Measurements from ENCODE around the gene HMOX1.
"Not testable (repeated sequence)": the region's sequence is repeated elsewhere in the genome, so short reads cannot be mapped to it uniquely, and the experiment has no call there.

HMOX1 gene

DNA sequence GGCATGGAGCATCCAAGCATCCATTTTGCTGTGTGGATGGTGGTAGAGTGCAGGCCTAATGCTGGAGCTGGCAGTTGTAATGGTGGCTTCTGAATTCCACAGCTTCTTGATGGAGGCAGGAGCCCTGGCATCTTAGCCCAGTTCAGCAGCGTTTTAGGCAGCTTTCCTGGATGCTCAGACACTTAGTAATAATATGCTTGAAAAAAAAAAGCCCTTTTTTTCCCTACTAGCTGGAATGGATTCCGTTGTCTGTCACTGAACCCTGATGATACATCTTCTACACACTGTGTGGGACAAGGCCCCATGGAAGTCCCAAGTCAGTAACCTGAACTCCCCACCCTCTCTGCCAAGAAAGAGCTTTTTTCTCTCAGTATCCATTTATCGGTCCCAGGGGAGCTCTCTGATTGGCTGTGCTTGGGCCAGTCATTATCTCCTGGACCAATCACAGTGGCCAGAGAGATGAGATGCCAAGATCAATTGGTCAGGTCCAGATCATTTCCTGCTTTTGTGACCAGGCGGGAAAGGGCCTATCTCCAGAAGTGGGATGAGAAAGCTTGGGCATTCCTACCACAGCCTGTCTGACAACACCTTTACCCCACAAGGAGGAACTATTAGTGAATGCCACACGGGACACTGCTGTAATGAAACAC lies 53.3 kb downstream of the HMOX1 start:
- DNase-seq (ENCODE audit: low read depth): no peak

DNA sequence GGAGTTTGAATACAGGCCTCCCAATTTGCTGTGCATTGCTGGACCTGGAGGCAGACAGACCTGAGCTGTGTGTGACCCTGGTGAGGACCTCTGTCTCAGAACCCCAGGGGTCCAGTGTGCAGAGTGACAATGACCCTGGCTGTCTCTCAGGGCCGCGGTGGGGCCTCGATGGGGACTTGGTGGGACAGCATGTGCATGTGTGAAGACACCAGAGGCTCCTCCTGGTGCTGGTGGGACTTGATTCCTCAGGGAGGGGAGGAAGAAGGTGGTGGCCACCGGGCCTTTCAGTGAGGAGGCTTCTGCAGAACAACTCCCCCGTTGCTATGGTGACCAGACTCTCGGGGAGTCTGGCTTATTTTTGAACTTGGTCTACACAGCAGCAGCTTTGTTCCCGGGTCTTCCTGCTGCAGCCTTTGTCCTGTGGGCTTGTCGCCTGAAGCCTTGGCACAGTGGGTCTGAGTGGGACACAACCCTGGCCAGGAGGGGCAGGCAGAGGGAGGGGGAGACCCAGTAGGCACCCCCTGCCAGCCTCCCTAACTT lies 54.4 kb downstream of the HMOX1 start:
- DNase-seq (ENCODE audit: low read depth): no peak

DNA sequence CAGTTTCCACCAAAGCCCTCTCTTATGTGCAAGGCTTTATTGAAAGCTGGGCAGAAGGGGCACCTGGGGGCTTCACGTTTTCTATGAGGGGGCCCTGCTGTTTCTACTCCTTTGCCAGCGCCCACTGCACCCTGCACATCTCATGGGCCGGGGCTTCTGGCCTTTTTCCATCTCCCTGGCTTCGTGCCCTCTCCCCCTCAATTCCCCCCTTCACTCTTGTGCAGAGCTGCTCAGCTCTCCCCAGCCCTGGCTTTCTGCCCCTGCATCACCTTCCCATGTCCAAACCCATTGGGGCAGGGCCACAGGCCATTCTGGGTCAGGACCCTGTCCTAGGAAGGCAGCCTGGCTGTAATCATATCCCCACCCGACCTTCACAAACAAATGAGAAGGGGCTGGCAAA lies 55.5 kb downstream of the HMOX1 start:
- no peak for DNase-seq (ENCODE audit: low read depth)

DNA sequence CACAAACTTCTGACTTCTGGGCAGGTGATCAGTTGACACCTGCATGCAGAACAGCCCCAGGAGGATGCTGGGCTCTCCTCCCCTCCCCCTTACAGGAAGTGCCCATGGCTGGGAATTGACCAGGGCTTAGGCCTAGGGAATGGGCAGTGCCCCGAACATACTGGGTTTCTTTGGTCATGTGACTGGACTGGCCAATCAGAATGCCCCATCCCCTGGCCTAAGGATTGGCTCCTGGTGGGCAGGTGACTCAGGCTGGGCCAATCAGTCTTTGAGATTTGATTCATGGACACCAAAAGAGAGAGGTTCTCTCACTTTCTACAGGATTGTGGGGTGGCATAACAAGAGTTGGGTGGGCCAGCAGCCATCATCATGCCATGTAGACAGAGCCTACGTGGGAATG lies 56.2 kb downstream of the HMOX1 start:
- no peak for DNase-seq (ENCODE audit: low read depth)

DNA sequence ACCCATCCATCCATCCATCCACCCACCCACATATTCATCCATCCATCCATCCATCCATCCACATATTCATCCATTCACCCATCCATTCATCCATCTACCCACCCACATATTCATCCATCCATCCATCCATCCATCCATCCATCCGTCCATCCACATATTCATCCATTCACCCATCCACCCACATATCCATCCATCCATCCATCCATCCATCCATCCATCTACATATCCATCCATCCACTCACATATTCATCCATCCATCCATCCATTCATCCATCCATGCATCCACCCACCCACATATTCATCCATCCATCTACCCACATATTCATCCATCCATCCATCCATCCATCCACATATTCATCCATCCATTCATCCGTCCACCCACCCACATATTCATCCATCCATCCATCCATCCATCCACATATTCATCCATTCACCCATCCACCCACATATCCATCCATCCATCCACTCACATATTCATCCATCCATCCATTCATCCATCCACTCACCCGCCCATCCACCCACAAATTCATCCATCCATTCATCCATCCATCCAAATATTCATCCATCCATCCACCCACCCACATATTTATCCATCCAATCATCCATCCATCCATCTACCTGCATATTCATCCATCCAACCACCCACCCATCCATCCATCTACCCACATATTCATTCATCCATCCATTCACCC lies 57.9 kb downstream of the HMOX1 start:
- DNase-seq (ENCODE audit: low read depth): not testable (repeated sequence)

DNA sequence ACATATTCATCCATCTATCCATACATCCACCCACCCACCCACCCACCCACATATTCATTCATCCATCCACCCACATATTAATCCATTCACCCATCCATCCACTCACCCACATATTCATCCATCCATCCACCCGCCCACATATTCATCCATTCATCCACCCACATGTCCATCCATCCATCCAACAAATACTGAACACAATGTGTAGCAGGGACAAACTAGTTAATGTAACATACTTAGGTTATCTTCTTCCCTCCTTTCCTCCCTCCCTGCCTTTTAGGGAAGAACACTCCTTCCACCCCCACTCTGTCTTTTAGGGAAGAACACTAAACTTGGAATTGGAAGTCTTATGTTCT lies 58.4 kb downstream of the HMOX1 start:
- no peak for DNase-seq (ENCODE audit: low read depth)

DNA sequence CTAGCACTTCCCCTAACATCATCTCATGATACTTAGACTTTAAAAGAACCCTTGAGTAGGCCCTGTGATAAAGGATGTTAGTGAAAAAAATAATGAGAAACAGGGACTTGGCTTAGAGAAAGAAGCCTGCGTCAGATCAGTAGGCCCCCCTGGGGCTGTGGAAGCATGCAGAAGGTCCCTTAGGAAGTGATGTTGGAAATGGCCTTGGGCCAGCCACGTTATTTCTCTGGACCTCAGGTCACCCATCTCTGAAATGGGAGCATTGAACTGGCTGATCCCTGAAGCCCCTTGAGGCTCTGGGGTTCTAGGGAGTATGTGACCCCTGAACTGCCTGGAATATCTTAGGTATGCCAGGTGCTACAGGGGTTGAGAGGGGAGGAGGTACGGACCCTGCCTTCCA lies 59.2 kb downstream of the HMOX1 start:
- no peak for DNase-seq (ENCODE audit: low read depth)

DNA sequence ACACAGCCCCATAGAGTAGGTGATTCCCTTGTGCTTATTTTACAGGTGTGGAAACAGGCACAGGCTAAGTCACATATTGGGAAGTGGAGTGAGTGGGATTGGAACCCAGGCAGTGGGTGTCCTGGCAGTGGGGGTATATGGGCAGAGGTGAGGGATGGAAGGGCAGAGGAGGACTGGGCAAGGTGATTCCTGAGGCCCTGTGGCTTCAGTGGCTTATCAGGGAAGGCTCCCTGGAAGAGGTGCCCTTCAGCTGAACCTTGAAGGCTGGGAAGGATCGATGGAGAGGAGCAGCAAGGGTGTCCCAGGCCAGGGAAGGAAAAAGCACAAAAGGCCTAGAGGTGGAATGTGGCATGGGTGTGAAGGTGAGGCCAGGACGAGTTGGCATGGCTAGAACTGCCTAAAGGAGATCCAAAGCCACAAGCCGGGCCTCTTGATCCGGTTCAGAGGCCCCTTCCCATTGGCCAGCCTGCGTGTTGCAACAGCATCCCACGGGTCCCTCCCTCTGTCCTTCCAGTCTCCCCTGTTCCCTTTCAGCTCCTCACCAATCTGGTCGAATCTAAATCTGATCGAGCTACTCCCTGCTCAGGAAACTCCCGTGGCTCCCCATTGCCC lies 60.7 kb downstream of the HMOX1 start:
- no peak for DNase-seq (ENCODE audit: low read depth)

DNA sequence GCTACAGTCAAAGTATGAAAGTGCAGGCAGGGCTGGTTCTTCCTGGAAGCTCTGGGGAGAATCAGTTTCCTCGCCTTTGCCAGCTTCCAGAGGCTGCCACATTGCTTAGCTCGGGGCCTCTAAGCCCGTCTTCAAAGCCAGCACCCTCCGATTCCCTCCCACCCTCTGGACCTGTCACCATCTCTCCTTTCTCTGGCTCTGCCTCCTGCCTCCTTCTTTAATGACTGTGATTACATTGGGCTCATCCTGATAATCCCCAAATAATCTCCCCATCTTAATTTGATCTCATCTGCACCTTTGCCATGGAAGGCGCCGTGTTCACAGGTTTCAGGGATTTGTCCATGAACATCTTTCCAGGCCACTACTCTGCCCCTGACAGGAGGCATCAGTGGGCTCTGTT lies 61.6 kb downstream of the HMOX1 start:
- no peak for DNase-seq (ENCODE audit: low read depth)

DNA sequence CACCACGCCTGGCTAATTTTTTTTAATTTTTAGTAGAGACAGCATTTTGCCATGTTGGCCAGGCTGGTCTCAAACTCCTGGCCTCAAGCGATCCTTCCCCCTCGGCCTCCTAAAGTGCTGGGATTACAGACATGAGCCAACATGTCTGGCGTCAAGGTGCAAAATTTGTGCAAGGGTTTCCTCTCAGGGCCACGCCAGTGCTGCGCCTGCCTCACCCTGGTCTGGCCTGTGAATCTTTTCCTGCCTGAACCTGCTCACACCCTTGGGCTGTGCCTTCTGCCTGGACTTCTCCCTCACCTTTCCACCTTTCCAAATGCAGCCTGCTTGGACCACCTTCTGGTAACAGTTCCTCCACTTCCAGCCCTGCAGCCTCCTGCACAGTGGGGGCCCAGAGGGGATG lies 62.4 kb downstream of the HMOX1 start:
- DNase-seq (ENCODE audit: low read depth): no peak

Measured in GM04504 (cell line).